ENCODE results near the gene MTOR. TPM values are rescaled to one million over a fixed set of nuclear protein-coding genes. Genes with fewer than 3 reads are reported as not detected.

MTOR gene
- total RNA-seq, 1 donor from 2014 or later = 43.6 TPM

GRCh38 chr1:11062965-11063401 is 199.4 kb downstream of the MTOR start:
- H3K4me2 ChIP-seq (ENCODE audit: low read length) = no peak overlapping the region
- TF ChIP-seq EZH2 (IDR thresholded peaks at IDR 0.05; ENCODE audit: insufficient read depth, low read length) (no peak), CTCF (IDR thresholded peaks at IDR 0.05; ENCODE audit: insufficient read depth, low read depth, low read length) (no peak)
- no peaks in the 10 kb centered on the region for H3K9me3 ChIP-seq (ENCODE audit: insufficient read depth, low read depth, low read length)
- H3K27ac ChIP-seq (ENCODE audit: low read depth, low read length) = no peak overlapping the region
- H3K27me3 Mint-ChIP-seq (ENCODE audit: low read depth, unreplicated experiment) = no peaks in the 10 kb centered on the region
- H3K36me3 Mint-ChIP-seq (ENCODE audit: low read depth, unreplicated experiment) = peaks cover 16% of the 10 kb centered on the region
- peaks cover 16% of the 10 kb centered on the region for H4K20me1 ChIP-seq (ENCODE audit: insufficient read depth, low read length)
- H3K27ac Mint-ChIP-seq (ENCODE audit: unreplicated experiment) = no peak overlapping the region
- no peaks in the 10 kb centered on the region for H3K27me3 ChIP-seq (ENCODE audit: insufficient read depth, low read length)
- peaks cover 24% of the 10 kb centered on the region for H3K36me3 ChIP-seq (ENCODE audit: insufficient read depth, low read length)
- H3K4me3 Mint-ChIP-seq (ENCODE audit: unreplicated experiment) = no peak overlapping the region
- FAIRE-seq (no peak), DNase-seq (ENCODE audit: low read depth) (peak; percentile 91)
- H2AFZ ChIP-seq (ENCODE audit: low read depth, low read length) = no peak overlapping the region
- H3K9ac ChIP-seq (ENCODE audit: low read length) = no peak overlapping the region
- H3K4me1 Mint-ChIP-seq (ENCODE audit: low read depth, unreplicated experiment) = peaks cover 16% of the 10 kb centered on the region
- peaks cover 28% of the 10 kb centered on the region for H3K79me2 ChIP-seq (ENCODE audit: insufficient read depth, low read length)
- H3K4me3 ChIP-seq (ENCODE audit: insufficient read depth, low read depth, low read length) = no peak overlapping the region
- no peaks in the 10 kb centered on the region for H3K9me3 Mint-ChIP-seq (ENCODE audit: unreplicated experiment)
- peaks cover 14% of the 10 kb centered on the region for H3K4me1 ChIP-seq (ENCODE audit: insufficient read depth, low read length)

GRCh38 chr1:11061652-11062365 is 200.5 kb downstream of the MTOR start:
- no peak overlapping the region for H3K27ac ChIP-seq (ENCODE audit: low read depth, low read length)
- Mint-ChIP-seq H3K4me1 (ENCODE audit: low read depth, unreplicated experiment) (peaks cover 16% of the 10 kb centered on the region), H3K27me3 (ENCODE audit: low read depth, unreplicated experiment) (no peaks in the 10 kb centered on the region), H3K27ac (ENCODE audit: unreplicated experiment) (peak overlapping the region; percentile 18), H3K9me3 (ENCODE audit: unreplicated experiment) (no peaks in the 10 kb centered on the region), H3K4me3 (ENCODE audit: unreplicated experiment) (no peak overlapping the region), H3K36me3 (ENCODE audit: low read depth, unreplicated experiment) (peaks cover 15% of the 10 kb centered on the region)
- H3K36me3 ChIP-seq (ENCODE audit: insufficient read depth, low read length) = peaks cover 22% of the 10 kb centered on the region
- H3K4me2 ChIP-seq (ENCODE audit: low read length) = peak overlapping the region; percentile 92
- peak overlapping the region; percentile 10 for H3K9ac ChIP-seq (ENCODE audit: low read length)
- no peak overlapping the region for H2AFZ ChIP-seq (ENCODE audit: low read depth, low read length)
- H3K4me1 ChIP-seq (ENCODE audit: insufficient read depth, low read length) = peaks cover 14% of the 10 kb centered on the region
- DNase-seq (ENCODE audit: low read depth) (no peak), FAIRE-seq (no peak)
- H4K20me1 ChIP-seq (ENCODE audit: insufficient read depth, low read length) = peaks cover 26% of the 10 kb centered on the region
- TF ChIP-seq CTCF (IDR thresholded peaks at IDR 0.05; ENCODE audit: insufficient read depth, low read depth, low read length) (no peak), EZH2 (IDR thresholded peaks at IDR 0.05; ENCODE audit: insufficient read depth, low read length) (no peak)
- H3K4me3 ChIP-seq (ENCODE audit: insufficient read depth, low read depth, low read length) = no peak overlapping the region
- H3K27me3 ChIP-seq (ENCODE audit: insufficient read depth, low read length) = no peaks in the 10 kb centered on the region
- H3K9me3 ChIP-seq (ENCODE audit: insufficient read depth, low read depth, low read length) = no peaks in the 10 kb centered on the region
- peaks cover 35% of the 10 kb centered on the region for H3K79me2 ChIP-seq (ENCODE audit: insufficient read depth, low read length)
